IPS-20b (cell line): Measurements from ENCODE around the gene DAG1.

Experiments used
- H3K27ac ChIP-seq: one replicate; pipeline ENCODE4 v1.5.1; 2013; ENCODE audit warnings: low read length
- H3K27me3 ChIP-seq: 2 replicates; pipeline ENCODE4 v1.6.1; 2013; ENCODE audit warnings: mild to moderate bottlenecking, low read length, inconsistent platforms; ENCODE audit not compliant: insufficient read depth
- H3K36me3 ChIP-seq: 2 replicates; pipeline ENCODE4 v1.6.1; 2013; ENCODE audit warnings: low read depth, mild to moderate bottlenecking, inconsistent platforms, low read length, moderate library complexity; ENCODE audit not compliant: insufficient read depth
- H3K4me1 ChIP-seq: 2 replicates; pipeline ENCODE4 v1.6.1; 2013; ENCODE audit warnings: mild to moderate bottlenecking, control low read depth, inconsistent platforms, low read length, moderate library complexity; ENCODE audit not compliant: insufficient read depth
- H3K4me3 ChIP-seq: 2 replicates; pipeline ENCODE4 v1.5.1; 2013; ENCODE audit warnings: mild to moderate bottlenecking, low read length, inconsistent platforms
- H3K9ac ChIP-seq: 2 replicates; pipeline ENCODE4 v1.6.1; 2013; ENCODE audit warnings: low read depth, mild to moderate bottlenecking, inconsistent platforms, low read length, moderate library complexity
- H3K9me3 ChIP-seq: 2 replicates; pipeline ENCODE4 v1.6.1; 2013; ENCODE audit warnings: mild to moderate bottlenecking, low read depth, low read length, inconsistent platforms; ENCODE audit not compliant: insufficient read depth

DAG1 gene

GRCh38 chr3:49536875-49537533, 66.9 kb downstream of the DAG1 start:
- Histone ChIP-seq H3K36me3 (peaks cover 15% of the 10 kb centered on the region), H3K9ac (no peak overlapping the region), H3K27ac (no peak overlapping the region), H3K4me3 (no peak overlapping the region), H3K9me3 (no peaks in the 10 kb centered on the region), H3K4me1 (peaks cover 10% of the 10 kb centered on the region; the same call in 1 of the 2 replicates), H3K27me3 (0 out of 2 replicates have a peak, but pooled peaks cover 5% of the 10 kb centered on the region)

DNA sequence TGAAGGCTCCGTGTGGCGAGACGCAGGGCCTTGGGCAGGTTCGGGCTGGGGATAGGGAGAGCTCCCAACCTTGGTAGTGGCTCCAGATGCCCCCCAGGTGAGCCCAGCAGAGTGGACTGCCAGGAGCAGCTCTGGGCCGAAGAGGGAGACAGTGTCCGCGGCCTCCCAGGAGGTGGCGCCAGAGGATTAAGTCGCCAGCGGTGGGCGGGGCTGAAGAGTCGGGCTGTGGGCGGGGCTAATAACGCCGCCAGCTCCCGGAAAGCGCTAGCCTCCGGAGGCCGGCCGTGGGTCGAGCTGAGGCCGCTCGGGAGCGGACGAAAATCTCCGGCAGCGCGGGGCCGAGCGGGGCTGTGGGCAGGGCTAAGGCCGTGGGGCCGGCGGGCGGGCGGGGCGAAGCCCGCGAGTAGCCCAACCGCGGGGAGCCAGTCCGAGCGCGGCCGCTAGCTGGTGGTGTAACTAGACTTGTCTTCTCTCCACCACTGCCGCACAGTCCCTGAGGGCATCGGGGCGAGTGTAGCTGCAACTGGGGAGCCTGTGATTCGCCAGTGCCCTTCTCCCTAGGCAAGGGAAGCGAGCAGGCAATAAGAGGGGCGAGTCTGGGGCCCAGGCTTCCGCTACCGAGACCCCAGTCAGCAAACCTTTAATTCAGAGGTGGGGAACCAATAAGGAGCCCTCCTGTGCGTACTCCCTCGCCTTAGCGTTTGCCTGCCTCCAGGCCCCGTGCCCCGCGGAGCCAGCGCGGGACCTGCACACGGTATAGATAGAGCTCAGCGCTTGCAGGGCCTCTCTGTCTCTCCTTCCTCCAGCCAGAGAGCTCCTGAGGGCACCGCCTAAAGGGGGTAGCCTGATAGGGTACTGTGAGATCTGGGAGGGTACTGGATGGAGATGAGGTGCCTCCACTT, 69.8 kb downstream of the DAG1 start:
- no peak overlapping the region for H3K27ac ChIP-seq
- H3K4me3 ChIP-seq = peak overlapping the region; percentile 84
- peaks cover 6% of the 10 kb centered on the region; the same call in 1 of the 2 replicates for H3K4me1 ChIP-seq
- H3K9me3 ChIP-seq = no peaks in the 10 kb centered on the region
- H3K9ac ChIP-seq = peak overlapping the region; percentile 79; the same call in 1 of the 2 replicates
- peaks cover 5% of the 10 kb centered on the region; the same call in 1 of the 2 replicates for H3K27me3 ChIP-seq
- no peaks in the 10 kb centered on the region for H3K36me3 ChIP-seq

DNA sequence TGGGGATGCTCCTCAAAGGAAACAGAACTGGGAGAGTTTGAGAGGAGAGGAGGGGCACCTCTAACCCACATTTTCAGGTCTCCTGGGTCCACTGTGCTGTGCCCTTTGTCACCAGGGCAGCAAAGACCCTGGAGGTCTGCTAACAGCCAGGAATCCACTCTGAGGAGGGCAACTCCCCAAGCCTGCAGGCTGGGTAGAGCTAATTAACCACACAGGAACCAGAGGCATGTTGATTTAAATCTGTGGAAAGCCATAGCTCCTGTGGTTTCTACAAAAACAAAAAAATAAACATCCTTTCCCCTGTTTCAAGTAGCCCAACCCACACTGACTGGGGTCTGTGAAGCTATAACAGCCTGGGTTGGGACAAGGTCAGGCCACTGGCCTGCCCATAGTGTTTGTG, 82.0 kb downstream of the DAG1 start:
- Histone ChIP-seq H3K27ac (no peak overlapping the region), H3K27me3 (peaks cover 19% of the 10 kb centered on the region), H3K4me1 (peaks cover 5% of the 10 kb centered on the region; the same call in 1 of the 2 replicates), H3K4me3 (no peak overlapping the region), H3K9ac (no peak overlapping the region), H3K9me3 (no peaks in the 10 kb centered on the region), H3K36me3 (no peaks in the 10 kb centered on the region)

DNA sequence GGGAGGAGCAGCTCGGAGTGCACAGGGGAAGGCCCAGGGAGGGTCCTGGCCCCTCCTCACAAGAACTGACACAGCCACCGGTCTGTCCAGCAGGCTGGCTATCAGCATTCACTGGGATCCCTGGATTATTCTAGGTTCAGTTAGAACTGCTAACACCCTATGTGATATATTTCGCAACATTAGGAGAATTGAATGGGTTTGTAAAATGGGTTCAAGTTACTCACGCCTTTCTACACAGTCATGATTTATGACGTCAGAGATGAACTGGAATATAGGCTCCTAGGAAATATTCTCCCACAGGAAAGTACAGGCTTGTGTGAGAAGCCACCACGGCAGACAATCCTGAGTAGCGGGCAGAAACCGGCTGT, 83.2 kb downstream of the DAG1 start:
- Histone ChIP-seq H3K9ac (peak overlapping the region; percentile 84; the same call in 1 of the 2 replicates), H3K9me3 (no peaks in the 10 kb centered on the region), H3K4me3 (peak overlapping the region; percentile 93), H3K27ac (no peak overlapping the region), H3K27me3 (peaks cover 19% of the 10 kb centered on the region), H3K36me3 (no peaks in the 10 kb centered on the region), H3K4me1 (peaks cover 5% of the 10 kb centered on the region; the same call in 1 of the 2 replicates)

- H3K27ac ChIP-seq = no peak within 1 kb of the TSS
- peak within 1 kb of the TSS; percentile 93 for H3K4me3 ChIP-seq
- H3K9ac ChIP-seq = peak within 1 kb of the TSS; percentile 84
- no peaks in the 10 kb centered on the region for H3K36me3 ChIP-seq
- H3K9me3 ChIP-seq = no peaks in the 10 kb centered on the region
- H3K4me1 ChIP-seq = peaks cover 5% of the 10 kb centered on the region; the same call in 1 of the 2 replicates
- peaks cover 19% of the 10 kb centered on the region for H3K27me3 ChIP-seq
These were observed 83.9 kb downstream of the DAG1 start, which contains the start of gene BSN for GRCh38 chr3:49553692-49554632. Gene BSN (plus strand): TSS chr3:49554477. CDS start chr3:49554603, 126 bp downstream.

GRCh38 chr3:49554633-49555265, 84.7 kb downstream of the DAG1 start:
- H3K36me3 ChIP-seq = no peaks in the 10 kb centered on the region
- H3K27me3 ChIP-seq = peaks cover 19% of the 10 kb centered on the region
- H3K9ac ChIP-seq = no peak overlapping the region; the same call in 1 of the 2 replicates
- H3K9me3 ChIP-seq = no peaks in the 10 kb centered on the region
- peaks cover 5% of the 10 kb centered on the region; the same call in 1 of the 2 replicates for H3K4me1 ChIP-seq
- H3K27ac ChIP-seq = no peak overlapping the region
- peak overlapping the region; percentile 75 for H3K4me3 ChIP-seq

GRCh38 chr3:49556500-49557275, 86.6 kb downstream of the DAG1 start:
- Histone ChIP-seq H3K4me1 (peaks cover 5% of the 10 kb centered on the region; the same call in 1 of the 2 replicates), H3K27ac (no peak overlapping the region), H3K4me3 (no peak overlapping the region), H3K9me3 (no peaks in the 10 kb centered on the region), H3K36me3 (no peaks in the 10 kb centered on the region), H3K9ac (no peak overlapping the region), H3K27me3 (peaks cover 19% of the 10 kb centered on the region)

DNA sequence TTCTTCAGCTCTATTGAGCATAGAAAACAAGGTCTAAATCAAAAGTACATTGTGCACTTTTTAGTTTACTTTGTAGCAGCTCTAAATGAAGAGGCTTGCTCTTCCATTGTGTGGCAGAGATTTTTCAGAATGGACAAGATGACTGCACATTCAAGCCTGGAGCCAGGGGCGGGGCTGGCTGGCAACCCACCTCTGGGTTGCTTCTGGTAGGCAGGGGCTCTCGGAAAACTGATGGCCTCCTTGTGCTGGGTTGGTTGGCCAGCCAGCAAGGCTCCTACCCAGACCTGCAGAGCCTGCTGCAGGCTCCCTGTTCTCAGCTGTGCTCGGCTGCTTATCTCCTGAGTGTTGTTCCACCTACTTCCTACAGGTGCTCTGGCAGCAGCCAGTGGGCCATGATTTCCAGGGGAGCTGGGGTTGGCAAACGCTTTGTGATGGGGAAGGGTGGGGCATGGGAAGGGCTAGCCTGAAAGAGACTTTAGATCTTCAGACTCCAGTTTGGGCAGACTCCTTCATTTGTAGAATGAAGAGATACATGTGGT, 93.0 kb downstream of the DAG1 start:
- no peaks in the 10 kb centered on the region for H3K9me3 ChIP-seq
- no peak overlapping the region for H3K4me3 ChIP-seq

DNA sequence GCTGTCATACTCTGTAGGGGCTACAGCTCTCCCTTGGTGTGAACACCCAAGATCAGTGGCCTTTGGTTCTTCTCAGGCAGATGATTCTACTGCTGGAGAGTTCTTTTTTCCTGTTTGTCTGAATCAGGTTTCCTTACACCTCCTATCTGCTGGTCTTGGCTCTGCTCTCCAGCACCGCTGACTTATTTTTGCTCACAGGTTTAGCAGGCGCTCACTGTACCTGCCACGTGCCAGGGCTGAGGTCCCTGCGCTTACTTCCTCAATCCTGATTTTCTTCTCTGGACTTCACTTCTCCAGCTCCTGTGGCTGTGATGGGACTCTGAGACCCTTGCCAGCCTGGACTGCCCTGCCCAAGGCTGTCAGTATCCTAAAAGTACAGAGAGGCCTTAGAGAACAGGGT, 93.7 kb downstream of the DAG1 start:
- H3K36me3 ChIP-seq = no peaks in the 10 kb centered on the region
- H3K4me3 ChIP-seq = no peak overlapping the region
- no peak overlapping the region for H3K9ac ChIP-seq
- no peaks in the 10 kb centered on the region for H3K27me3 ChIP-seq
- no peak overlapping the region for H3K27ac ChIP-seq
- no peaks in the 10 kb centered on the region for H3K9me3 ChIP-seq
- no peaks in the 10 kb centered on the region for H3K4me1 ChIP-seq

More for the DNA sequence above, 93.0 kb downstream of the DAG1 start:
- Histone ChIP-seq H3K4me1 (no peaks in the 10 kb centered on the region), H3K27ac (no peak overlapping the region), H3K27me3 (no peaks in the 10 kb centered on the region), H3K9ac (no peak overlapping the region), H3K36me3 (no peaks in the 10 kb centered on the region)

- Histone ChIP-seq H3K9ac (no peak overlapping the region), H3K27ac (no peak overlapping the region), H3K4me3 (no peak overlapping the region), H3K9me3 (no peaks in the 10 kb centered on the region), H3K27me3 (no peaks in the 10 kb centered on the region), H3K4me1 (peaks cover 6% of the 10 kb centered on the region; the same call in 1 of the 2 replicates), H3K36me3 (no peaks in the 10 kb centered on the region)
These were observed 96.2 kb downstream of the DAG1 start for GRCh38 chr3:49566312-49566711.
